Measurements from ENCODE around the gene AEN.
A peak's percentile ranks its signal among the peaks of the same experiment; 100 is the strongest.

AEN gene

GRCh38 chr15:88647351-88648105 lies 26.4 kb downstream of the AEN start:
- H3K27ac ChIP-seq: peak overlapping the region; percentile 42
- TF ChIP-seq CTCF (conservative IDR thresholded peaks at IDR 0.05): no peak
- TF ChIP-seq ZFX (IDR thresholded peaks at IDR 0.05): no peak

- TF ChIP-seq ZFX (IDR thresholded peaks at IDR 0.05) (no peak), CTCF (conservative IDR thresholded peaks at IDR 0.05) (no peak)
- peak overlapping the region; percentile 42 for H3K27ac ChIP-seq
Observed at GRCh38 chr15:88648357-88649214, 27.4 kb downstream of the AEN start.

- TF ChIP-seq CTCF (conservative IDR thresholded peaks at IDR 0.05) (no peak), ZFX (IDR thresholded peaks at IDR 0.05) (no peak)
- no peak overlapping the region; the same call in 1 of the 2 replicates for H3K27ac ChIP-seq
Observed at GRCh38 chr15:88649286-88649733, 28.2 kb downstream of the AEN start.

GRCh38 chr15:88649753-88650551 lies 28.8 kb downstream of the AEN start:
- TF ChIP-seq ZFX (IDR thresholded peaks at IDR 0.05) (no peak), CTCF (conservative IDR thresholded peaks at IDR 0.05) (no peak)
- no peak overlapping the region for H3K27ac ChIP-seq

- no peak for TF ChIP-seq ZFX (IDR thresholded peaks at IDR 0.05)
- TF ChIP-seq CTCF (conservative IDR thresholded peaks at IDR 0.05): no peak
- H3K27ac ChIP-seq: no peak overlapping the region
Observed at GRCh38 chr15:88650556-88650955, 29.4 kb downstream of the AEN start.

- no peak overlapping the region for H3K27ac ChIP-seq
- no peak for TF ChIP-seq ZFX (IDR thresholded peaks at IDR 0.05)
- no peak for TF ChIP-seq CTCF (conservative IDR thresholded peaks at IDR 0.05)
Observed at GRCh38 chr15:88651136-88651732, 30.1 kb downstream of the AEN start.

Data from C4-2B (cell line).